HG03025 (cell line): ENCODE data around the gene AMPD3.
"Not testable (repeated sequence)": the region's sequence is repeated elsewhere in the genome, so short reads cannot be mapped to it uniquely, and the experiment has no call there.

Experiments used
- ATAC-seq: cut with Tn5 transposase; IDR thresholded peaks from one replicate; pipeline ENCODE4 v1.9.1; 2021; ENCODE audit warnings: mild to moderate bottlenecking, moderate library complexity; ENCODE audit not compliant: unreplicated experiment, low FRiP score

Gene AMPD3

DNA sequence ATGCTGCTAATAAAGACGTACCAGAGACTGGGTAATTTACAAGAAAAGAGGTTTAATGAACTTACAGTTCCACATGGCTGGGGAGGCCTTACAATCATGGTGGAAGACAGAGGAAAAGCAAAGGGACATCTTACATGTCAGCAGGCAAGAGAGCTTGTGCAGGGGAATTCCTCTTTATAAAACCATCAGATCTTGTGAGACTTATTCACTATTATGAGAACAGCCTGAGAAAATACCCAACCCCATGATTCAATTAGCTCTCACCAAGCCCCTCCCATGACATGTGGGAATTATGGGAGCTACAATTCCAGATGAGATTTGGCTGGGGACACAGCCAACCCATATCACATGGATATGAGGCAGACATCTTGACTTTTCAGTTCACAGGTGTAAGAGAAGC lies 18.4 kb upstream of the AMPD3 start:
- ATAC-seq, result not testable (repeated sequence)

DNA sequence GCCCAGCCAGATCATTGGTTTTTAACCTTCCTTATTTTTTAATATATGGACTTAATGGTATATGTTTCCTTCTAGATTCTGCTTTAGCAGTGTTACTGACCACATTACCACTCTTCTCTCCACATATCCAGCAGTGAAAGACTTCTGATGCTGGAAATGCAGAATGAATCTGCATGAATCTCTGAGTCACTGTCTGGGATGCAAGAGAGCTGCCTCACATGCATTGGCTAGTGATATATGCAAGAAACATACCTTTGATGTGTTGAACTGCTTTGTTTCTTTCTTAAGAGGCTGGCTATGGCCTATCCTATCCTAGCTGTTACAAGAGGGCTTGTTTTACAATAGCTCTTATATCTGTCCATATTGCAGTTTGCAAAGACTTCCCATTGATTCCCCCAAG lies 16.6 kb upstream of the AMPD3 start:
- no peak for ATAC-seq

DNA sequence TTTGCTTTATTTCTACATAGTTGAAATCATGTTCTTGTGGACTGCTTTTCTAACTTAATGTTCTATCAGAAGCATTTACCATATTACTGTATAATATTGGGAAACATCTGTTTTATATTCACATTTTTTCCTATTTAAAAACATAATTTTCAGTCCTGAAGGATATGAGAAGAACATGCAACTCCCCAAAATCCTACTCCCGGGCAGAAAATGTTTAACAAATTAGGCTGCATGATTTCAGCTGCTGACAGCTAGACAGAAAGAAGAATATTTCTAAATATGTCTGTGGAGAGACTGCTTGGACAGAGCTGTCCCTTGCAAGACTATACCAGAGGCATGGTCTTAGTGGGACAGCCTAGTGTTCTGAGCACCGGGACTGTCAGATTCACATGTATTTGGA lies 15.7 kb upstream of the AMPD3 start:
- no peak for ATAC-seq

DNA sequence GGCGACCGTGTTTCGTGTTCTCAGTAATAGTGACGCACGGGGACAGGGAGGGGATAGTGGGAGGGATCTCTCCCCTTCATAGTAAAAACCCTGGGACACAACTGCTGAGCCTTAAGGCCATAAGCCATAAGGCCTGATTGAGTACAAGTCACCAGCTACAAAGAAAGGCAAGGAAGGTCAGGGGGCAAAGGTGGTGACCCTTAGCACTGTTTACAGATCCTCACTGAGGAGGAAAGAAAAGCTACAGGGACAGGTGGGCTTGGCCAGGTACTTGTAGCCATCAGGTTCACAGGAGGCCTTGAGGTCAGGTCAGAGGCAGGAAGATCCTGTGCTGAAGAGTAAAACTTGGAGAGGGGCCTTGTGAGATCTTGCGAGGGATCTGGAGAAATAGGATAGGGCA lies 15.1 kb upstream of the AMPD3 start:
- ATAC-seq, result no peak

- ATAC-seq, result no peak
Measured at GRCh38 chr11:10440401-10440800, 14.7 kb upstream of the AMPD3 start.

GRCh38 chr11:10441091-10441490 lies 14.0 kb upstream of the AMPD3 start:
- ATAC-seq, result no peak

- ATAC-seq, result peak; percentile 95
Measured at GRCh38 chr11:10441652-10442503, 13.2 kb upstream of the AMPD3 start.

DNA sequence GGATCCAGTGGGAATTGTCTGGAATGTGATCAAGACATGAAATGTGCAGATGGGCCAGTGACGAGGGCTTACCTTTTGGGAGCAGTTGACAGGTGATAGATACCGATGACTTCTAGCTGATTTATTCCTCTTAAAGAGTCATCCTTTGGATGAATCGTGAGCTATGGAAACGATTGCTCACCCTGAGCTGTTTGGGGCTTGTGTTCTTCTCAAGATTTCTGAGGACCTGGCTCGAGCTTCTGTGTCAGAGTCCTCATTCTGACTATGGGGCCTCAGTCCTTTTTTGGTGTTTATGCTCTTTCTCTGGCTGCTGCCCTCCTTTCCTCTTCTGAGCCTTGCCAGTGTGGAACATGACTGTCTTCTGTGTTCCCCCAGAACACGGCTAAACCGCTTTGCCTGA lies 11.9 kb upstream of the AMPD3 start:
- no peak for ATAC-seq

DNA sequence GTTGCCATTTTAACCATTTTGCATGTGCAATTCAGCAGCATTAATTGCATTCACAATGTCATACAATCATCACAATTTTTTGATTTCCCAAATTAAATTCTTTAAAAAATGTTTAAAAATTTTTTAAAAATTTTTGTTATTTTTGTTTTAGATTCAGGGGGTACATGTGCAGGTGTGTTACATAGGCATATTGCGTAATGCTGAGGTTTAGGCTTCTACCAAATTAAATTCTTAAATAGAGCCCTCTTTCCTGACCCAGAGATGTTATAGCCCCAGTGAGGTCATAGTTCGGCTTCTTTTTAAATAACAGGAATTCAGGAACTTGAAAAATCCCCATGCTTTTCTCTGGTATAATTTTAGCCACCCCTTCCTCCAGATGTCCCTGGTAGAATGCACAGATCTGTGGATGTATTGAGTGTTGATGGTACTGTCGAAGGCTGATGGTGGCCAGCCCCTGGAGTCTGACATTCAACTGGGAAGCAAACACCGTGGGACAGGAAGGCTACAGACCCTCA lies 11.3 kb upstream of the AMPD3 start:
- no peak for ATAC-seq

- ATAC-seq, result no peak
Measured at GRCh38 chr11:10444725-10445315, 10.2 kb upstream of the AMPD3 start.

GRCh38 chr11:10447445-10447844 lies 7.6 kb upstream of the AMPD3 start:
- no peak for ATAC-seq

DNA sequence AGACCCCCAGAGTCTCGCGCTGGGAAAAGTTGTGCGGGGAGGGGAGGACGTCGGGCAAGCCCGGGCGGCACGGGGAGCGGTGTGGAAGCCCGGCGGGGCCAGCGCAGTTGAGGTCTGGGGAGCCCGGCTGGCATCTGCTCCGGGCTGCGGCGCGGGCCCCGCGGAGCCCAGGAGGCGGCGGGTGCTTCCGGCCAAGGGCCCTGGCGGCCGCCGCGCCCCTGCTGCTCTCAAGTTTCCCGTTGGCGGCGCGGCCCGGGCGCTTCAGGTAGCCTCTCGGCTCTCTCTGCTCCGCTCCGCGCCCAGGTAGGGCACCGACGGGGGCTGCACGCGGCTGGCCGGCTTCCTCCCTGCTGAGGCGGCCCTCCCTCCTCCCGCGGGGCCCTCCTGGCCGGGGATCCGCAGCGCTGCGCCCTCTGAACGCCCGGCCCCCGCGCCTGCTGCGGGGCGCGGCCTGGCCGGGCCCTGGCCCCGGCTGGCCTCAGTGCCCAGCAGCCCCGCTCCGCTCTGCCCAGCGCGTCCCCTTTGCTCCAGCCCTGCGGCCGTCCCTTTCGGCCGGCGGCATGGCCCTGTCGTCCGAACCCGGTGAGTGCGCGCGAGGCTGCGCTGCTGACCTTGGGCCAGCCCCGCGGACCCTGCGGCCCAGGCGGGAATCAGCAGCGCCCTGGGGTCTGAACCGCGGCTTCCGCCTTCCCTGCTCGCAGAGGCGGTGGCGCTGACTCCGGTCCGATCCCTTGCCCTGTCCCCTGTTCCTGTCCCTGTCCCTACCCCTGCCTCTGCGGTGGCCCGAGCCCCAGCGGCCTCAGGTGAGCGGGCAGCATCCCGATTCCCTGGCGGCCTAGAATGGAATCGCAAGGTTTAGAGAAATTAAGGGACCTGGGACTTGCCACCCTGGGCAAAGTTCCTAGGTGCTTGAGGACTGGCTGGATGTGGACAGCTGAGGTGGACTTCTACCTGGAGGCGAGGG lies 4.3 kb upstream of the AMPD3 start:
- no peak for ATAC-seq

DNA sequence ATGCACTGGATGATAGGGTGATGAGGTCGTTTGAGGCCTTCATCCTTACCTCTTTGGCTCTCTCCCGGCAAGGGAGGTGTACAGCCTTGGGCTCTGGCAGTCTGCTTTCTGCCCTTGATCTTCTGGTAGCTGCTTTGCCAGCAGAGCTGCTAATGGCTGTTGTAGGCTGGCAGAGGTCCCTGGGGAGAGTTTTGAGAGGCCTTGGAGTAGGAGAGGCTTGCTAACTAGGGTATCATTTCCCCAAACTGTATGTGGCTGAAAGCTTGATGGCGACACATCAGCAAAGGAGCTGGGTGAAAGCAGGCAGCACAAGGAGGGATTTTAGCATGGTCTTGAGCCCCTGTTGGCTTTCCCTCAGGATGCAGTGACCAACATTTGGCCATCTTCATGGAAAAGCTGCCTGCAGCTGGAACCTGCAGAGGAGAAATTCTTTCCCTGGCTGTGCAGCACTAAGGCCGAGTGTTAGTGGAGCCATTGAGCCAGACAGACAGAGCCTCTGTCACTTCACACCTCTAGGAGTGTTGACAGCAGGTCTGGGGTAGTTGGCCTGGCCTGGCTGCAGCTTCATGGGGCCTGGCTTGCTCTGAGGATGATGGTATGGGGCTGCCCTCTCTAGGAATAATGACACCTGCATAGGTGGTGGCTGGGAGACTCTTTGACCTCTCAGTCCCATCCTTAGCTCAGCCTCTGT lies 3.5 kb upstream of the AMPD3 start:
- ATAC-seq, result no peak

GRCh38 chr11:10452211-10452767 lies 2.8 kb upstream of the AMPD3 start:
- ATAC-seq, result no peak

DNA sequence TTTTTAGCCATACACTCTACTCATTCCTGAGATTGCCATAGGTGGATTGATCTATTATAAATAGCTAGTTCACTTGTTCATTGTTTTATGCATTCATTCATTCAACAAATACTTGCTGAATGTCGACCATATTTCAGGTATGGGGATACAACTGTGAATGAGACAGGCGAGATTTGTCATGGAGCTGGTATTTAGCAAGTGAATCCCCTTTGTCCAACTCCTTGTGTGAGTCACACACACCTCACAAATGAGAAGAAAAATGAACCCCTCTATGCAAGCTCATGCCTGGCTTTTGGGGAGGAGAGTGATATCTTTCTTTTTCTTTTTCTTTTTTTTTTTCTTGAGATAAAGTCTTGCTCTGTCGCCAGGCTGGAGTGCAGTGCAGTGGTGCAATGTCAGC lies 1.8 kb upstream of the AMPD3 start:
- ATAC-seq, result no peak

DNA sequence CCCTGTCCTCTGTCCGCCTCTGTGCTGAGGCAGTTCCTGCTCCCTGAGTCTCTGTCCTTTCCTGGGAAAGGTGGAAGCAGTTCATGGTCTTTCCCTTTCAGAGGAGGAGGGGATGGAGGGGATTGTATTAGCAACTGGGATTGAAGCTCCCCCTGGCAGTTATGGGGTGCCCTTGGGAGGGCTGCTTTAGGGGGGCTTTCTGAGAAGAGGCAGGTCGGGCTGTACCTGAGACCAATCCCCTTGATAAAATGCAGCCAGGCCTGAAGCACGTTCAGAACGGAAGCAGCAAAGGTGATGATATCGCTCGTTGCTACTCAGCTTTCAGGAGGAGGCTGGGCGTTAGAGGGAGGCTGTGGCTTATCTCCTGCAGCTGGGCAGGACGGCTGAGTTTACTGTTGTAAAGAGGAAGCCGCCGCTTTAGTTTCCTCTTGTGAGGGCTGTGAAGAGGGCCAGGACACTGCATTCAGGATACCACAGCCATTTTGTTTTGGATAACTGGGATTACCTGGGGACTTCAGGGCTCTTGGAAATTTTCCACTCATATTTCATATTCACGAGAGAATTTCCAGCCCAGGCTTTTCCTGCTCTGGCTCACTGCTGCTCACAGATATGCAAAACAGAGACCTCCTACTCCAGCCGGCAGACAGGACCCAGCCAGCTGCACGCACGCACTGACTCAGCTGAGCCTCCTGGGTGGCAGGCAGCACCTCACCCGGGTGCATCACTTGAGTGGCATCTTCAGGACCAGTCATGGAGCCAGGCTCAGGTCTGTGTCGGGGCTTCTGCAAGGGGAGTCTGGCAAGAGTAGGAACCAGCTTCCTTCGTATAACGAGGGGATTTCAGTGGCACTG lies 798 bp downstream of the AMPD3 start:
- peak; percentile 53 for ATAC-seq

DNA sequence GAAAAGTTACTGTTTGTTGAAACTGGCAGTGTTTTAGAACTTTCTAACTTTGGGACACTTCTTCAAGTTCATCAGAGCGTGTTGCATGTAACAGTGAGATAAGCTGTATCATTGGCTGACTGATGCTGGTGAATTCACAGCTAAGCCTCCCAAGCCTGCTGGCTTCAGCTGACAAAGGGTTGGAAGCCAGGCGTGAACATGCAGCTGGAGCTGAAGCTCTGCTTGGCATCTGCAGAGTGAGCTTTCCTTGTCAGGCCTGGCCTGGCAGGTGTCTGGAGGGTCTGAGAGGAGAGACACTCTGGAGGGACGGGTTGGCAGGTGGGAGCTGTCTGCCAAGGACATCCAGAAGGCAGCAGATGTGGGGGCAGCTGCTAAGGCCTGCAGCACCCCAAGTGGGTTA lies 1.5 kb downstream of the AMPD3 start:
- no peak for ATAC-seq

GRCh38 chr11:10457901-10458300 lies 2.8 kb downstream of the AMPD3 start:
- no peak for ATAC-seq
